GM19463 (cell line): ENCODE data around the gene LEMD2.

Experiments
- ATAC-seq: cut with Tn5 transposase; IDR thresholded peaks from one replicate; pipeline ENCODE4 v1.9.1; 2021; ENCODE audit warnings: mild to moderate bottlenecking, moderate library complexity; ENCODE audit not compliant: unreplicated experiment

Gene LEMD2

GRCh38 chr6:33742837-33743236, 46.1 kb downstream of the LEMD2 start:
- no peak for ATAC-seq

GRCh38 chr6:33742092-33742491, 46.8 kb downstream of the LEMD2 start:
- no peak for ATAC-seq

- ATAC-seq = no peak
Observed at GRCh38 chr6:33740794-33741193, 48.1 kb downstream of the LEMD2 start.

- no peak for ATAC-seq
Observed at GRCh38 chr6:33740204-33740608, 48.7 kb downstream of the LEMD2 start.

GRCh38 chr6:33739571-33739970, 49.4 kb downstream of the LEMD2 start:
- ATAC-seq = no peak

- ATAC-seq = no peak
Observed at GRCh38 chr6:33738879-33739278, 50.1 kb downstream of the LEMD2 start.

GRCh38 chr6:33738153-33738552, 50.8 kb downstream of the LEMD2 start:
- ATAC-seq = no peak

- no peak for ATAC-seq
Observed at GRCh38 chr6:33737267-33738026, 51.5 kb downstream of the LEMD2 start.

- no peak for ATAC-seq
Observed at GRCh38 chr6:33735216-33735615, 53.7 kb downstream of the LEMD2 start.

GRCh38 chr6:33733709-33734007, 55.3 kb downstream of the LEMD2 start:
- ATAC-seq = no peak

GRCh38 chr6:33732817-33733708, 55.9 kb downstream of the LEMD2 start:
- no peak for ATAC-seq

GRCh38 chr6:33732385-33732784, 56.5 kb downstream of the LEMD2 start:
- ATAC-seq = no peak

- no peak for ATAC-seq
Observed at GRCh38 chr6:33731751-33732282, 57.1 kb downstream of the LEMD2 start.

GRCh38 chr6:33731035-33731434, 57.9 kb downstream of the LEMD2 start:
- ATAC-seq = no peak

- ATAC-seq = no peak
Observed at GRCh38 chr6:33730611-33731010, 58.3 kb downstream of the LEMD2 start.

- no peak for ATAC-seq
Observed at GRCh38 chr6:33729059-33729458, 59.9 kb downstream of the LEMD2 start.

GRCh38 chr6:33728438-33728837, 60.5 kb downstream of the LEMD2 start:
- ATAC-seq = no peak

GRCh38 chr6:33727932-33728331, 61.0 kb downstream of the LEMD2 start:
- no peak for ATAC-seq

GRCh38 chr6:33727126-33727525, 61.8 kb downstream of the LEMD2 start:
- no peak for ATAC-seq

GRCh38 chr6:33726696-33727095, 62.2 kb downstream of the LEMD2 start:
- no peak for ATAC-seq

GRCh38 chr6:33725891-33726673, 62.8 kb downstream of the LEMD2 start:
- ATAC-seq = no peak
